ENCODE measurements around the gene AHCYL2. TPM values are rescaled to one million over a fixed set of nuclear protein-coding genes. Genes with fewer than 3 reads are reported as not detected.

AHCYL2 gene
- polyA plus RNA-seq, 1 donor from 2014 or later, result 39.9 TPM

GRCh38 chr7:129362496-129362895, 137.7 kb downstream of the AHCYL2 start:
- no peaks in the 10 kb centered on the region for H3K79me2 ChIP-seq (replicated peaks; ENCODE audit: insufficient read depth, low read length)
- no peaks in the 10 kb centered on the region for H3K9me3 ChIP-seq (ENCODE audit: low read length)
- no peak overlapping the region for H2AFZ ChIP-seq (ENCODE audit: low read depth, low read length)
- H3K27ac ChIP-seq (ENCODE audit: low read length), result no peak overlapping the region
- no peak overlapping the region for H3K9ac ChIP-seq (ENCODE audit: low read length)
- H3F3A ChIP-seq (ENCODE audit: insufficient read depth, low read length, poor library complexity, severe bottlenecking), result no peaks in the 10 kb centered on the region
- H4K20me1 ChIP-seq (ENCODE audit: insufficient read depth), result no peaks in the 10 kb centered on the region
- H3K9me2 ChIP-seq (ENCODE audit: insufficient read depth, low read length), result no peaks in the 10 kb centered on the region
- H3K27me3 ChIP-seq (ENCODE audit: insufficient read depth, low read depth, low read length), result no peaks in the 10 kb centered on the region
- no peak for TF ChIP-seq SMC3 (conservative IDR thresholded peaks at IDR 0.05; ENCODE audit: poor library complexity)
- no peak for TF ChIP-seq POLR2AphosphoS5 (IDR thresholded peaks at IDR 0.05)
- TF ChIP-seq CTCF (IDR thresholded peaks at IDR 0.05; ENCODE audit: poor library complexity, severe bottlenecking), result no peak
- no peak for TF ChIP-seq REST (IDR thresholded peaks at IDR 0.05; ENCODE audit: borderline replicate concordance)
- TF ChIP-seq RAD21 (conservative IDR thresholded peaks at IDR 0.05), result no peak
- no peak for TF ChIP-seq EZH2 (IDR thresholded peaks at IDR 0.05; ENCODE audit: borderline replicate concordance, insufficient read depth, low read length, poor library complexity, severe bottlenecking)
- H3K4me2 ChIP-seq (ENCODE audit: low read length), result no peak overlapping the region
- H3K4me3 ChIP-seq (ENCODE audit: low read length), result no peak overlapping the region
- no peaks in the 10 kb centered on the region for H3K36me3 ChIP-seq (ENCODE audit: insufficient read depth, low read length)

GRCh38 chr7:129367349-129367699, 142.5 kb downstream of the AHCYL2 start:
- Histone ChIP-seq H3K79me2 (replicated peaks; ENCODE audit: insufficient read depth, low read length) (no peaks in the 10 kb centered on the region), H3K4me2 (ENCODE audit: low read length) (no peak overlapping the region), H3K4me3 (ENCODE audit: low read length) (no peak overlapping the region), H3K27me3 (ENCODE audit: insufficient read depth, low read depth, low read length) (no peaks in the 10 kb centered on the region), H3K36me3 (ENCODE audit: insufficient read depth, low read length) (no peaks in the 10 kb centered on the region), H4K20me1 (ENCODE audit: insufficient read depth) (no peaks in the 10 kb centered on the region), H3K9ac (ENCODE audit: low read length) (no peak overlapping the region), H3K9me2 (ENCODE audit: insufficient read depth, low read length) (no peaks in the 10 kb centered on the region), H2AFZ (ENCODE audit: low read depth, low read length) (no peak overlapping the region), H3K27ac (ENCODE audit: low read length) (no peak overlapping the region), H3F3A (ENCODE audit: insufficient read depth, low read length, poor library complexity, severe bottlenecking) (no peaks in the 10 kb centered on the region), H3K9me3 (ENCODE audit: low read length) (no peaks in the 10 kb centered on the region)
- TF ChIP-seq TAF1 (IDR thresholded peaks at IDR 0.05; ENCODE audit: low read depth), result no peak
- TF ChIP-seq EZH2 (IDR thresholded peaks at IDR 0.05; ENCODE audit: borderline replicate concordance, insufficient read depth, low read length, poor library complexity, severe bottlenecking), result no peak
- no peak for TF ChIP-seq EP300 (conservative IDR thresholded peaks at IDR 0.05; ENCODE audit: poor library complexity, severe bottlenecking)
- TF ChIP-seq MXI1 (conservative IDR thresholded peaks at IDR 0.05; ENCODE audit: poor library complexity, severe bottlenecking), result no peak
- TF ChIP-seq POLR2AphosphoS5 (IDR thresholded peaks at IDR 0.05), result no peak
- no peak for TF ChIP-seq CTCF (IDR thresholded peaks at IDR 0.05; ENCODE audit: poor library complexity, severe bottlenecking)
- no peak for TF ChIP-seq REST (IDR thresholded peaks at IDR 0.05; ENCODE audit: borderline replicate concordance)
- TF ChIP-seq RAD21 (conservative IDR thresholded peaks at IDR 0.05), result no peak
- no peak for TF ChIP-seq SMC3 (conservative IDR thresholded peaks at IDR 0.05; ENCODE audit: poor library complexity)

All from neural cell (in vitro differentiated cells).